ENCODE data around the gene RASIP1.
"Not testable (repeated sequence)": the region's sequence is repeated elsewhere in the genome, so short reads cannot be mapped to it uniquely, and the experiment has no call there.

RASIP1 gene

GRCh38 chr19:48740164-48740972 lies at the start of gene RASIP1:
TSS of gene RASIP1 (minus strand) at chr19:48740610. CDS start at chr19:48740282, 328 bp downstream.
- H3K36me3 ChIP-seq (ENCODE audit: control insufficient read depth, insufficient read depth, low read length) = no peaks in the 10 kb centered on the region
- H3K27me3 ChIP-seq (replicated peaks; ENCODE audit: control insufficient read depth, insufficient read depth, low read length) = no peaks in the 10 kb centered on the region; the same call in 1 of the 2 replicates
- no peak for DNase-seq (ENCODE audit: extremely low read depth, insufficient read length)
- no peak within 1 kb of the TSS; the same call in 1 of the 2 replicates for H3K4me3 ChIP-seq (replicated peaks; ENCODE audit: low read depth, low read length)
- TF ChIP-seq CTCF (IDR thresholded peaks at IDR 0.05; ENCODE audit: insufficient read depth, low read length, poor library complexity, severe bottlenecking) = no peak

GRCh38 chr19:48787331-48787730 lies 46.9 kb upstream of the RASIP1 start:
- H3K36me3 ChIP-seq (ENCODE audit: control insufficient read depth, insufficient read depth, low read length); DNase-seq (ENCODE audit: extremely low read depth, insufficient read length); H3K27me3 ChIP-seq (replicated peaks; ENCODE audit: control insufficient read depth, insufficient read depth, low read length); H3K4me3 ChIP-seq (replicated peaks; ENCODE audit: low read depth, low read length): not testable (repeated sequence)

GRCh38 chr19:48786422-48786821 lies 46.0 kb upstream of the RASIP1 start:
- not testable (repeated sequence) for H3K36me3 ChIP-seq (ENCODE audit: control insufficient read depth, insufficient read depth, low read length); H3K4me3 ChIP-seq (replicated peaks; ENCODE audit: low read depth, low read length); H3K27me3 ChIP-seq (replicated peaks; ENCODE audit: control insufficient read depth, insufficient read depth, low read length); DNase-seq (ENCODE audit: extremely low read depth, insufficient read length)

GRCh38 chr19:48784527-48784926 lies 44.1 kb upstream of the RASIP1 start:
- H3K36me3 ChIP-seq (ENCODE audit: control insufficient read depth, insufficient read depth, low read length) = no peaks in the 10 kb centered on the region
- no peak for TF ChIP-seq CTCF (IDR thresholded peaks at IDR 0.05; ENCODE audit: insufficient read depth, low read length, poor library complexity, severe bottlenecking)
- DNase-seq (ENCODE audit: extremely low read depth, insufficient read length) = no peak
- no peak overlapping the region for H3K4me3 ChIP-seq (replicated peaks; ENCODE audit: low read depth, low read length)
- no peaks in the 10 kb centered on the region for H3K27me3 ChIP-seq (replicated peaks; ENCODE audit: control insufficient read depth, insufficient read depth, low read length)

GRCh38 chr19:48780631-48781391 lies 40.4 kb upstream of the RASIP1 start:
- Histone ChIP-seq H3K4me3 (replicated peaks; ENCODE audit: low read depth, low read length) (no peak overlapping the region), H3K36me3 (ENCODE audit: control insufficient read depth, insufficient read depth, low read length) (no peaks in the 10 kb centered on the region), H3K27me3 (replicated peaks; ENCODE audit: control insufficient read depth, insufficient read depth, low read length) (no peaks in the 10 kb centered on the region)
- TF ChIP-seq CTCF (IDR thresholded peaks at IDR 0.05; ENCODE audit: insufficient read depth, low read length, poor library complexity, severe bottlenecking) = no peak
- DNase-seq (ENCODE audit: extremely low read depth, insufficient read length) = no peak

- Histone ChIP-seq H3K4me3 (replicated peaks; ENCODE audit: low read depth, low read length) (no peak overlapping the region), H3K27me3 (replicated peaks; ENCODE audit: control insufficient read depth, insufficient read depth, low read length) (no peaks in the 10 kb centered on the region), H3K36me3 (ENCODE audit: control insufficient read depth, insufficient read depth, low read length) (no peaks in the 10 kb centered on the region)
- no peak for DNase-seq (ENCODE audit: extremely low read depth, insufficient read length)
- TF ChIP-seq CTCF (IDR thresholded peaks at IDR 0.05; ENCODE audit: insufficient read depth, low read length, poor library complexity, severe bottlenecking) = no peak
Observed at GRCh38 chr19:48779636-48780035, 39.2 kb upstream of the RASIP1 start.

Measured in GM06990 (cell line).